Activated CD8-positive, alpha-beta memory T cell treated with anti-CD3 and anti-CD28 coated beads for 1 hour (primary cell): Measurements from ENCODE around the gene CYP2D6.
"Not testable (repeated sequence)": the region's sequence is repeated elsewhere in the genome, so short reads cannot be mapped to it uniquely, and the experiment has no call there.

Experiments used
- DNase-seq, 2 donors: peaks; one replicate each; pipeline ENCODE4 v3.0.0-alpha.2; 2020; ENCODE audit warnings: low read depth in 1 of 2; ENCODE audit errors: extremely low read depth in 1 of 2

Gene CYP2D6

GRCh38 chr22:42135688-42136087 is 5.1 kb upstream of the CYP2D6 start:
- DNase-seq = not testable (repeated sequence)

GRCh38 chr22:42134100-42135020 is 3.8 kb upstream of the CYP2D6 start:
- DNase-seq = no peak

- no peak for DNase-seq
These were observed 1.8 kb upstream of the CYP2D6 start for GRCh38 chr22:42132457-42132856.

- no peak for DNase-seq
These were observed 952 bp upstream of the CYP2D6 start for GRCh38 chr22:42131562-42131961.

- DNase-seq = not testable (repeated sequence)
These were observed 428 bp downstream of the CYP2D6 start for GRCh38 chr22:42130182-42130581.

- DNase-seq = not testable (repeated sequence)
These were observed 1.6 kb downstream of the CYP2D6 start for GRCh38 chr22:42128776-42129694.

GRCh38 chr22:42128007-42128406 is 2.6 kb downstream of the CYP2D6 start:
- not testable (repeated sequence) for DNase-seq

GRCh38 chr22:42127606-42128005 is 3.0 kb downstream of the CYP2D6 start:
- no peak for DNase-seq

GRCh38 chr22:42123529-42123928 is 7.1 kb downstream of the CYP2D6 start:
- DNase-seq = not testable (repeated sequence)

- not testable (repeated sequence) for DNase-seq
These were observed 10.2 kb downstream of the CYP2D6 start for GRCh38 chr22:42120231-42121021.

- DNase-seq = no peak
These were observed 13.7 kb downstream of the CYP2D6 start for GRCh38 chr22:42116848-42117424.

- DNase-seq = not testable (repeated sequence)
These were observed 15.2 kb downstream of the CYP2D6 start for GRCh38 chr22:42115420-42115830.

GRCh38 chr22:42114721-42115120 is 15.9 kb downstream of the CYP2D6 start:
- DNase-seq = no peak

- not testable (repeated sequence) for DNase-seq
These were observed 17.8 kb downstream of the CYP2D6 start for GRCh38 chr22:42112793-42113192.

- no peak for DNase-seq
These were observed 18.8 kb downstream of the CYP2D6 start for GRCh38 chr22:42111798-42112197.

GRCh38 chr22:42108848-42109247 is 21.8 kb downstream of the CYP2D6 start:
- no peak for DNase-seq

- DNase-seq = not testable (repeated sequence)
These were observed 26.2 kb downstream of the CYP2D6 start for GRCh38 chr22:42104332-42104860.

- no peak for DNase-seq
These were observed 29.4 kb downstream of the CYP2D6 start for GRCh38 chr22:42101199-42101598.

- DNase-seq = no peak
These were observed 39.2 kb downstream of the CYP2D6 start for GRCh38 chr22:42091455-42091782.
